K562 (cell line): ENCODE data around the gene NOLC1. TPM values are rescaled to one million over a fixed set of nuclear protein-coding genes. Genes with fewer than 3 reads are reported as not detected.

ENCODE experiments used
- ATAC-seq: fragments of 200-7000 bp; cut with Tn5 transposase; 3 replicates; pipeline ENCODE4 v1.9.1; 2020; ENCODE audit warnings: moderate library complexity
- BruUV-seq: library from RNA; stranded (reverse); fragments of 400-500 nt; replicated peaks from 2 replicates; lab custom pipeline; 2021; lab: Mats Ljungman, UMichigan
- CTCF ChIA-PET: fragments of 300-600 bp; formaldehyde crosslinking; extraction: SDS; loops from one replicate; lab custom pipeline; 2021; ENCODE audit warnings: low intra/inter-chr PET ratio; lab: Yijun Ruan, JAX
- POLR2A ChIA-PET: fragments of 300-600, 350-650 bp; sonication (Branson Sonifier 250); formaldehyde crosslinking; extraction: SDS; loops from one replicate; lab custom pipeline; 2021; ENCODE audit warnings: antibody characterized with exemption, inconsistent platforms; lab: Yijun Ruan, JAX
- DNase-seq, 4 experiments: peaks; one replicate each; pipeline versions ENCODE4 v3.0.0 to v3.0.0-alpha.2; 2011 to 2018; ENCODE audit warnings: low spot score in 3 of 4, mixed read lengths in 3 of 4; ENCODE audit errors: extremely low read depth in 1 of 4
- FAIRE-seq: peaks from 2 replicates; lab custom pipeline; 2011; peaks lifted over from hg19 to GRCh38; lab: Jason Lieb, UNC
- H2AFZ ChIP-seq: 2 replicates; pipeline ENCODE4 v1.6.0; 2011; ENCODE audit warnings: low read depth, low read length, control low read depth, inconsistent platforms
- H3K27ac ChIP-seq: fragments of 200-600 bp; 3 replicates; pipeline ENCODE4 v1.8.0; 2011; ENCODE audit warnings: low read depth, mild to moderate bottlenecking, control low read depth, inconsistent platforms, low read length, moderate library complexity, mixed read lengths; ENCODE audit errors: extremely low read depth
- H3K27me3 ChIP-seq, 2 experiments: fragments of 300-600 bp in 1 of 2; 2 replicates in 1 of 2; 3 replicates in 1 of 2; pipeline versions ENCODE4 v1.6.0 to v1.8.0; 2011; ENCODE audit warnings: inconsistent platforms in 2 of 2, low read length in 2 of 2, mild to moderate bottlenecking in 1 of 2, mixed read lengths in 1 of 2, moderate library complexity in 1 of 2; ENCODE audit not compliant: control insufficient read depth in 2 of 2, insufficient read depth in 2 of 2
- H3K36me3 ChIP-seq: fragments of 300-600 bp; 3 replicates; pipeline ENCODE4 v1.8.0; 2011; ENCODE audit warnings: mild to moderate bottlenecking, low read length, inconsistent platforms; ENCODE audit not compliant: control insufficient read depth, insufficient read depth
- H3K4me1 ChIP-seq, 2 experiments: fragments of 200-600 bp in 1 of 2; replicated peaks in 1 of 2; 2 replicates in 1 of 2; 3 replicates in 1 of 2; pipeline versions ENCODE4 v1.5.1 to v1.8.0; 2011; ENCODE audit warnings: inconsistent platforms in 2 of 2, low read length in 2 of 2, mild to moderate bottlenecking in 1 of 2, mixed read lengths in 1 of 2, moderate library complexity in 1 of 2; ENCODE audit not compliant: control insufficient read depth in 2 of 2, insufficient read depth in 2 of 2
- H3K4me2 ChIP-seq: 2 replicates; pipeline ENCODE4 v1.6.1; 2011; ENCODE audit warnings: low read length, control low read depth, inconsistent platforms, mixed read lengths; ENCODE audit not compliant: insufficient read depth
- H3K4me3 ChIP-seq: fragments of 200-600 bp; sonication (generic), shearing (Covaris generic); 2 replicates; pipeline ENCODE4 v1.5.1; 2016; ENCODE audit warnings: control low read depth, inconsistent platforms
- H3K79me2 ChIP-seq: fragments of 200-600 bp; 3 replicates; pipeline ENCODE4 v1.8.0; 2011; ENCODE audit warnings: low read length, inconsistent platforms; ENCODE audit not compliant: control insufficient read depth, insufficient read depth
- H3K9ac ChIP-seq, 2 experiments: 2 replicates each; pipeline versions ENCODE4 v1.6.0 to v1.6.1; 2011; ENCODE audit warnings: low read depth in 2 of 2, low read length in 2 of 2, control low read depth in 1 of 2, inconsistent platforms in 1 of 2, mild to moderate bottlenecking in 1 of 2, mixed read lengths in 1 of 2; ENCODE audit not compliant: insufficient read depth in 1 of 2
- H3K9me1 ChIP-seq: one replicate; pipeline ENCODE4 v1.6.0; 2011; ENCODE audit warnings: inconsistent platforms, mild to moderate bottlenecking, low read length, moderate library complexity; ENCODE audit not compliant: control insufficient read depth, insufficient read depth
- H3K9me3 ChIP-seq: replicated peaks from 2 replicates; pipeline ENCODE4 v1.5.1; 2011; ENCODE audit warnings: low read depth, low read length, inconsistent platforms; ENCODE audit not compliant: control insufficient read depth, insufficient read depth
- H4K20me1 ChIP-seq: replicated peaks from 2 replicates; pipeline ENCODE4 v1.6.1; 2011; ENCODE audit warnings: low read length, inconsistent platforms, mixed read lengths; ENCODE audit not compliant: control insufficient read depth, insufficient read depth
- FOXM1 ChIP-seq, 2 experiments: fragments of 450-650 bp in 1 of 2; sonication (generic) in 1 of 2; formaldehyde crosslinking in 1 of 2; IDR thresholded peaks; 2 replicates each; pipeline versions ENCODE4 v1.6.1 to v1.9.0; 2017 to 2022; ENCODE audit warnings: low read depth in 2 of 2, mild to moderate bottlenecking in 2 of 2, missing genetic modification reagents in 1 of 2, moderate library complexity in 1 of 2
- HOXB6 ChIP-seq: fragments of 250-450 bp; sonication (Bioruptor Pico); IDR thresholded peaks from 2 replicates; pipeline ENCODE4 v1.5.1; 2022; ENCODE audit warnings: mild to moderate bottlenecking, borderline replicate concordance
- ILK ChIP-seq: fragments of 450-650 bp; IDR thresholded peaks from 2 replicates; pipeline ENCODE4 v1.6.1; 2016; ENCODE audit warnings: missing genetic modification characterization, low read depth, mild to moderate bottlenecking, missing compliant biosample characterization, moderate library complexity, borderline replicate concordance
- NR2C2 ChIP-seq, 2 experiments: fragments of 200-800 bp in 1 of 2; sonication (Bioruptor generic) in 1 of 2; sonication (generic) in 1 of 2; formaldehyde crosslinking in 1 of 2; IDR thresholded peaks; 2 replicates each; pipeline versions ENCODE4 v1.6.1 to v1.8.0; 2016 to 2022; ENCODE audit warnings: mild to moderate bottlenecking in 1 of 2, missing compliant biosample characterization in 1 of 2, missing genetic modification characterization in 1 of 2, missing genetic modification reagents in 1 of 2
- NR2F6 ChIP-seq: fragments of 450-650 bp; formaldehyde crosslinking; IDR thresholded peaks from 2 replicates; pipeline ENCODE4 v1.4.0; 2020; ENCODE audit warnings: mild to moderate bottlenecking
- PML ChIP-seq: IDR thresholded peaks from 2 replicates; pipeline ENCODE4 v1.6.1; 2012; ENCODE audit warnings: low read length, inconsistent platforms
- POLR2AphosphoS5 ChIP-seq: IDR thresholded peaks from 2 replicates; pipeline ENCODE4 v1.6.1; 2011; ENCODE audit warnings: mild to moderate bottlenecking, low read depth, low read length, moderate library complexity; ENCODE audit not compliant: control insufficient read depth, insufficient read depth
- PTRF ChIP-seq: fragments of 450-650 bp; IDR thresholded peaks from 2 replicates; pipeline ENCODE4 v1.6.1; 2016; ENCODE audit warnings: mild to moderate bottlenecking, missing genetic modification characterization, missing compliant biosample characterization
- TAF15 ChIP-seq: fragments of 200-400 bp; formaldehyde crosslinking; IDR thresholded peaks from 2 replicates; pipeline ENCODE4 v1.6.1; 2017; ENCODE audit warnings: mild to moderate bottlenecking, low read depth, low read length, moderate library complexity
- WGBS: fragments of 100-300 bp; shearing (Covaris generic); methylation state at CpG from one replicate; pipeline ENCODE4 v1.1.6; 2016; ENCODE audit warnings: low coverage, mixed read lengths; ENCODE audit not compliant: insufficient coverage; ENCODE audit errors: missing lambda C conversion rate; 5-methylcytosine and 5-hydroxymethylcytosine counted together
- in situ Hi-C: fragments of 300-500 bp; cut with MboI; formaldehyde crosslinking; loops from 4 replicates; pipeline ENCODE4 v1.15.0; 2018; ENCODE audit warnings: inconsistent platforms, mixed read lengths
- intact Hi-C: fragments of 100-400 bp; cut with micrococcal nuclease; formaldehyde crosslinking; loops from 2 replicates; pipeline ENCODE4 v1.14.2; 2022
- polyA plus RNA-seq, 8 experiments: library from polyadenylated mRNA; depleted of rRNA in 4 of 8; stranded (reverse) in 5 of 8; unstranded in 3 of 8; fragments of >200 nt; fragmentation: Nextera tagmentation in 2 of 8; fragmentation: Illumina TruSeq in 1 of 8; extraction: Ambion mirVana in 2 of 8; extraction: Trizol in 1 of 8; gene quantifications; 2 replicates each; pipeline versions ENCODE4 v1.2.1 to v1.2.3, GENCODE V29; 2011 to 2014; ENCODE audit warnings: inconsistent platforms in 1 of 8, missing spikeins in 1 of 8
- total RNA-seq, 7 experiments: library from RNA; depleted of rRNA in 6 of 7; stranded (reverse); fragments of >200 nt in 6 of 7; fragmentation: Illumina TruSeq in 2 of 7; extraction: Trizol in 2 of 7; gene quantifications; 2 replicates each; pipeline versions ENCODE4 v1.2.1 to v1.2.3, GENCODE V29; 2011 to 2021; ENCODE audit warnings: low replicate concordance in 1 of 7
- TF ChIP-seq, protein P1 (sequence below): fragments of 450-650 bp; conservative IDR thresholded peaks from 2 replicates; pipeline ENCODE4 v1.6.1; 2016; ENCODE audit warnings: missing genetic modification characterization, low read depth, mild to moderate bottlenecking, control low read depth, missing compliant biosample characterization
- TF ChIP-seq, protein P2 (sequence below): fragments of 450-650 bp; formaldehyde crosslinking; IDR thresholded peaks from 2 replicates; pipeline ENCODE4 v1.4.0; 2020; ENCODE audit warnings: mild to moderate bottlenecking, moderate library complexity
- TF ChIP-seq, protein P3 (sequence below): fragments of 450-650 bp; IDR thresholded peaks from 2 replicates; pipeline ENCODE4 v1.7.0; 2016; ENCODE audit warnings: borderline replicate concordance

The NOLC1 gene
- total and polyA plus RNA-seq, 9 of the 15 experiments (the other 6 are each of a cell fraction or from before 2014, with no cell fraction given) = 102 to 310 (median 165) TPM

DNA sequence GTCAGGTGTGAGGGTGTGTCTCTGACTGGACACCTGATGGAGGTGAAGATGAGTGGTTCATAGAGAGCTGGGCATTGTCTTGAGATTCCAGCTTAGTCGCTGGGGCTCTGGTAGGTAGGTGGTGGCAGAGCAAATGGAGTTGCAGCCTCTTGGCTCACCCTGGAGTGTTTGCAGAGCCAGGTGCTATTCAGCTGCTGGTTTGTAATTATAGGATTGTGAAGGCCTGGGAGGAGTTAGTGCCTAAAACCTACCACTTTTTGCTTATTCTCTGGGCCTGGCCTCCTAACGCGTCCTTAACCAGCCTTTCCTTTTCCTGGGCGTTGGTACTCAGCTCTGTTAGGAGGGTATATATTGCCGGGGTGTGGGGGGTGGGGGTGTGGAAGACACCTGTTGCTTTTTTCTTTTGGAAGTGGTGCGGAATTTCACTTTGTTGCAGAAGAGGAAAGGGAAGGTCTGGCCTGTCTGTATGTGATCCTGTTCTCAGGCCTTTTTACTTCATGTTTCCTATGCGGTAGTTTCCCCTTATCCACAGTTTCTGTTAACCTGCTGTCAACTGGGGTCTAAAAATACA lies 16.1 kb upstream of the NOLC1 start (continued):
- TF ChIP-seq, protein P1, sequence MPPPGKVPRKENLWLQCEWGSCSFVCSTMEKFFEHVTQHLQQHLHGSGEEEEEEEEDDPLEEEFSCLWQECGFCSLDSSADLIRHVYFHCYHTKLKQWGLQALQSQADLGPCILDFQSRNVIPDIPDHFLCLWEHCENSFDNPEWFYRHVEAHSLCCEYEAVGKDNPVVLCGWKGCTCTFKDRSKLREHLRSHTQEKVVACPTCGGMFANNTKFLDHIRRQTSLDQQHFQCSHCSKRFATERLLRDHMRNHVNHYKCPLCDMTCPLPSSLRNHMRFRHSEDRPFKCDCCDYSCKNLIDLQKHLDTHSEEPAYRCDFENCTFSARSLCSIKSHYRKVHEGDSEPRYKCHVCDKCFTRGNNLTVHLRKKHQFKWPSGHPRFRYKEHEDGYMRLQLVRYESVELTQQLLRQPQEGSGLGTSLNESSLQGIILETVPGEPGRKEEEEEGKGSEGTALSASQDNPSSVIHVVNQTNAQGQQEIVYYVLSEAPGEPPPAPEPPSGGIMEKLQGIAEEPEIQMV (tag) = no peak

DNA sequence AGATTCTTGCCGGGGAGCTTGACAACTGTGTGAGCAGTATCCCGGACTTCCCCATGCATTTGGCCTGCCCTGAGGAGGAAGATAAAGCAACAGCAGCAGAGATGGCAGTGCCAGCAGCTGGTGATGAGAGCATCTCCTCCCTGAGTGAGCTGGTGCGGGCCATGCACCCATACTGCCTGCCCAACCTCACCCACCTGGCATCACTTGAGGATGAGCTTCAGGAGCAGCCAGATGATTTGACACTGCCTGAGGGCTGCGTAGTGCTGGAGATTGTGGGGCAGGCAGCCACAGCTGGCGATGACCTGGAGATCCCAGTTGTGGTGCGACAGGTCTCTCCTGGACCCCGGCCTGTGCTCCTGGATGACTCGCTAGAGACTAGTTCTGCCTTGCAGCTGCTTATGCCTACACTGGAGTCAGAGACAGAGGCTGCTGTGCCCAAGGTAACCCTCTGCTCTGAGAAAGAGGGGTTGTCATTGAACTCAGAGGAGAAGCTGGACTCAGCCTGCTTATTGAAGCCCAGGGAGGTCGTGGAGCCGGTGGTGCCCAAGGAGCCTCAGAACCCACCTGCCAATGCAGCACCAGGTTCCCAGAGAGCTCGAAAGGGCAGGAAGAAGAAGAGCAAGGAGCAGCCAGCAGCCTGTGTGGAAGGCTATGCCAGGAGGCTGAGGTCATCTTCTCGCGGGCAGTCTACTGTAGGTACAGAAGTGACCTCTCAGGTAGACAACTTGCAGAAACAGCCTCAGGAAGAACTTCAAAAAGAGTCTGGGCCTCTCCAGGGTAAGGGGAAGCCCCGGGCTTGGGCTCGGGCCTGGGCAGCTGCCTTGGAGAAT lies 12.7 kb upstream of the NOLC1 start:
- no peak for DNase-seq
- no peak for FAIRE-seq
- WGBS = 93% methylated on average over 9 of the region's 15 CpGs
- ChIA-PET POLR2A (interaction anchor here (0.6 to 9.1 kb wide), 5 partner anchors 11 to 304 kb away, joined by 3 to 92 read pairs (median 3); partner anchors contain the start of gene NOLC1), CTCF (no interaction called here)
- H3K27ac ChIP-seq = no peak overlapping the region
- peaks cover 90% of the 10 kb centered on the region for H3K36me3 ChIP-seq
- no peak overlapping the region for H2AFZ ChIP-seq
- in situ Hi-C loops = no loop called here
- H3K9ac ChIP-seq = no peak overlapping the region
- H4K20me1 ChIP-seq = peaks cover 23% of the 10 kb centered on the region; the same call in 1 of the 2 replicates
- ATAC-seq = no peak
- H3K4me1 ChIP-seq = peaks cover 15 to 21% of the 10 kb centered on the region in 2 experiments; a peak in 4 of 5 replicates
- intact Hi-C loops = no loop called here
- peaks cover 74% of the 10 kb centered on the region for H3K79me2 ChIP-seq
- BruUV-seq = no TSS peak
- no peak overlapping the region for H3K4me3 ChIP-seq
- H3K27me3 ChIP-seq = no peaks in the 10 kb centered on the region
- H3K9me3 ChIP-seq = no peaks in the 10 kb centered on the region
- no peak overlapping the region for H3K4me2 ChIP-seq
- peaks cover 11% of the 10 kb centered on the region for H3K9me1 ChIP-seq
- TF ChIP-seq NR2F6 (CRISPR knock-in tag) = no peak
- TF ChIP-seq, protein P2, sequence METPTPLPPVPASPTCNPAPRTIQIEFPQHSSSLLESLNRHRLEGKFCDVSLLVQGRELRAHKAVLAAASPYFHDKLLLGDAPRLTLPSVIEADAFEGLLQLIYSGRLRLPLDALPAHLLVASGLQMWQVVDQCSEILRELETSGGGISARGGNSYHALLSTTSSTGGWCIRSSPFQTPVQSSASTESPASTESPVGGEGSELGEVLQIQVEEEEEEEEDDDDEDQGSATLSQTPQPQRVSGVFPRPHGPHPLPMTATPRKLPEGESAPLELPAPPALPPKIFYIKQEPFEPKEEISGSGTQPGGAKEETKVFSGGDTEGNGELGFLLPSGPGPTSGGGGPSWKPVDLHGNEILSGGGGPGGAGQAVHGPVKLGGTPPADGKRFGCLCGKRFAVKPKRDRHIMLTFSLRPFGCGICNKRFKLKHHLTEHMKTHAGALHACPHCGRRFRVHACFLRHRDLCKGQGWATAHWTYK (CRISPR knock-in tag) = no peak
- no peak for TF ChIP-seq POLR2AphosphoS5
- no peak for TF ChIP-seq TAF15
- TF ChIP-seq, protein P3, sequence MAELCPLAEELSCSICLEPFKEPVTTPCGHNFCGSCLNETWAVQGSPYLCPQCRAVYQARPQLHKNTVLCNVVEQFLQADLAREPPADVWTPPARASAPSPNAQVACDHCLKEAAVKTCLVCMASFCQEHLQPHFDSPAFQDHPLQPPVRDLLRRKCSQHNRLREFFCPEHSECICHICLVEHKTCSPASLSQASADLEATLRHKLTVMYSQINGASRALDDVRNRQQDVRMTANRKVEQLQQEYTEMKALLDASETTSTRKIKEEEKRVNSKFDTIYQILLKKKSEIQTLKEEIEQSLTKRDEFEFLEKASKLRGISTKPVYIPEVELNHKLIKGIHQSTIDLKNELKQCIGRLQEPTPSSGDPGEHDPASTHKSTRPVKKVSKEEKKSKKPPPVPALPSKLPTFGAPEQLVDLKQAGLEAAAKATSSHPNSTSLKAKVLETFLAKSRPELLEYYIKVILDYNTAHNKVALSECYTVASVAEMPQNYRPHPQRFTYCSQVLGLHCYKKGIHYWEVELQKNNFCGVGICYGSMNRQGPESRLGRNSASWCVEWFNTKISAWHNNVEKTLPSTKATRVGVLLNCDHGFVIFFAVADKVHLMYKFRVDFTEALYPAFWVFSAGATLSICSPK = no peak
- no peak for TF ChIP-seq FOXM1 (IDR thresholded peaks at IDR 0.05; ENCODE audit: low read depth)
- TF ChIP-seq FOXM1 (CRISPR knock-in tag; IDR thresholded peaks at IDR 0.05; ENCODE audit: low read depth) = no peak
- TF ChIP-seq PML = no peak
- no peak for TF ChIP-seq NR2C2 (CRISPR knock-in tag; IDR thresholded peaks at IDR 0.05)
- no peak for TF ChIP-seq NR2C2 (tag; IDR thresholded peaks at IDR 0.05)
- no peak for TF ChIP-seq PTRF (tag)
- TF ChIP-seq HOXB6 (CRISPR knock-in tag) = no peak
- TF ChIP-seq ILK (tag) = no peak
